Loucy (cell line): ENCODE measurements around the gene OGG1.

Experiments used
- H2AFZ ChIP-seq: fragments of 200-600 bp; sonication (generic); 2 replicates; pipeline ENCODE4 v1.6.0; 2016; ENCODE audit warnings: antibody characterized with exemption, mild to moderate bottlenecking, low read length, moderate library complexity
- H3F3A ChIP-seq: fragments of 200-600 bp; 2 replicates; pipeline ENCODE4 v1.6.0; 2016; ENCODE audit warnings: antibody characterized with exemption, low read depth, mild to moderate bottlenecking
- H3K27me3 ChIP-seq: fragments of 200-600 bp; sonication (generic); 2 replicates; pipeline ENCODE4 v1.6.1; 2014; ENCODE audit warnings: low read length, mild to moderate bottlenecking; ENCODE audit not compliant: insufficient read depth, poor library complexity, severe bottlenecking
- H3K36me3 ChIP-seq: fragments of 200-600 bp; sonication (generic); 2 replicates; pipeline ENCODE4 v1.6.1; 2016; ENCODE audit warnings: low read length; ENCODE audit not compliant: insufficient read depth
- H3K4me1 ChIP-seq: fragments of 200-600 bp; sonication (generic); 2 replicates; pipeline ENCODE4 v1.5.1; 2014; ENCODE audit warnings: low read length, mild to moderate bottlenecking; ENCODE audit not compliant: insufficient read depth, poor library complexity, severe bottlenecking
- H3K4me2 ChIP-seq: fragments of 200-600 bp; sonication (generic); 2 replicates; pipeline ENCODE4 v1.6.0; 2014; ENCODE audit warnings: antibody characterized with exemption, low read length, low read depth, mild to moderate bottlenecking; ENCODE audit not compliant: poor library complexity, severe bottlenecking
- H3K4me3 ChIP-seq: fragments of 200-600 bp; sonication (generic); 2 replicates; pipeline ENCODE4 v1.5.1; 2014; ENCODE audit warnings: low read length, mild to moderate bottlenecking, mixed read lengths; ENCODE audit not compliant: poor library complexity, severe bottlenecking
- H3K79me2 ChIP-seq: fragments of 200-600 bp; sonication (generic); 2 replicates; pipeline ENCODE4 v1.6.1; 2014; ENCODE audit warnings: low read length; ENCODE audit not compliant: insufficient read depth
- H3K9ac ChIP-seq: fragments of 200-600 bp; sonication (generic); 2 replicates; pipeline ENCODE4 v1.6.0; 2014; ENCODE audit warnings: mild to moderate bottlenecking, low read depth, low read length, moderate library complexity; ENCODE audit not compliant: poor library complexity, severe bottlenecking
- H3K9me2 ChIP-seq: fragments of 200-600 bp; sonication (generic); replicated peaks from 2 replicates; pipeline ENCODE4 v1.6.1; 2016; ENCODE audit warnings: low read depth, low read length, mixed read lengths
- H3K9me3 ChIP-seq: fragments of 200-600 bp; sonication (generic); 2 replicates; pipeline ENCODE4 v1.6.1; 2014; ENCODE audit warnings: mild to moderate bottlenecking, antibody characterized with exemption, low read length, low read depth; ENCODE audit not compliant: insufficient read depth
- H4K20me1 ChIP-seq: fragments of 200-600 bp; sonication (generic); 2 replicates; pipeline ENCODE4 v1.6.0; 2014; ENCODE audit warnings: antibody characterized with exemption, low read length, mild to moderate bottlenecking; ENCODE audit not compliant: insufficient read depth, poor library complexity, severe bottlenecking
- CTCF ChIP-seq: fragments of 200-600 bp; sonication (generic); conservative IDR thresholded peaks from 2 replicates; pipeline ENCODE4 v1.5.1; 2014; ENCODE audit warnings: mild to moderate bottlenecking, antibody characterized with exemption, low read length
- EZH2phosphoT487 ChIP-seq: fragments of 200-600 bp; IDR thresholded peaks from 2 replicates; pipeline ENCODE4 v1.6.1; 2018; ENCODE audit warnings: antibody characterized with exemption, mild to moderate bottlenecking, moderate library complexity, borderline replicate concordance

The OGG1 gene

GRCh38 chr3:9704347-9705322 is 45.1 kb upstream of the OGG1 start:
- TF ChIP-seq CTCF (no peak), EZH2phosphoT487 (no peak)
- H2AFZ ChIP-seq, result no peak overlapping the region
- no peaks in the 10 kb centered on the region for H4K20me1 ChIP-seq
- H3K4me3 ChIP-seq, result no peak overlapping the region
- no peak overlapping the region for H3K4me2 ChIP-seq
- H3K27me3 ChIP-seq, result no peaks in the 10 kb centered on the region
- H3K9ac ChIP-seq, result no peak overlapping the region
- no peaks in the 10 kb centered on the region for H3K9me2 ChIP-seq
- H3K36me3 ChIP-seq, result peaks cover 13% of the 10 kb centered on the region; the same call in 1 of the 2 replicates
- no peaks in the 10 kb centered on the region for H3K4me1 ChIP-seq
- no peaks in the 10 kb centered on the region for H3F3A ChIP-seq
- H3K79me2 ChIP-seq, result no peaks in the 10 kb centered on the region
- no peaks in the 10 kb centered on the region for H3K9me3 ChIP-seq

GRCh38 chr3:9710174-9710739 is 39.5 kb upstream of the OGG1 start:
- Histone ChIP-seq H3K79me2 (no peaks in the 10 kb centered on the region), H3K4me2 (no peak overlapping the region), H3K9me2 (no peaks in the 10 kb centered on the region), H3K9me3 (no peaks in the 10 kb centered on the region), H3K36me3 (no peaks in the 10 kb centered on the region), H2AFZ (no peak overlapping the region), H4K20me1 (no peaks in the 10 kb centered on the region), H3K9ac (no peak overlapping the region), H3K27me3 (no peaks in the 10 kb centered on the region), H3K4me1 (no peaks in the 10 kb centered on the region), H3K4me3 (no peak overlapping the region), H3F3A (no peaks in the 10 kb centered on the region)
- TF ChIP-seq EZH2phosphoT487, result no peak
- no peak for TF ChIP-seq CTCF

GRCh38 chr3:9712415-9712814 is 37.3 kb upstream of the OGG1 start:
- H3K4me2 ChIP-seq, result no peak overlapping the region
- H3K9me3 ChIP-seq, result no peaks in the 10 kb centered on the region
- no peaks in the 10 kb centered on the region for H3K36me3 ChIP-seq
- H4K20me1 ChIP-seq, result no peaks in the 10 kb centered on the region
- no peak overlapping the region for H2AFZ ChIP-seq
- no peaks in the 10 kb centered on the region for H3K79me2 ChIP-seq
- H3F3A ChIP-seq, result no peaks in the 10 kb centered on the region
- TF ChIP-seq CTCF (no peak), EZH2phosphoT487 (no peak)
- H3K27me3 ChIP-seq, result no peaks in the 10 kb centered on the region
- no peaks in the 10 kb centered on the region for H3K4me1 ChIP-seq
- H3K9me2 ChIP-seq, result no peaks in the 10 kb centered on the region
- no peak overlapping the region for H3K9ac ChIP-seq
- H3K4me3 ChIP-seq, result no peak overlapping the region
